ENCODE data around the gene POLR1G.
"Not testable (repeated sequence)": the region's sequence is repeated elsewhere in the genome, so short reads cannot be mapped to it uniquely, and the experiment has no call there.

The POLR1G gene

GRCh38 chr19:45420356-45420755, 13.9 kb downstream of the POLR1G start:
- DNase-seq (ENCODE audit: low spot score) = no peak
- FAIRE-seq = no peak

- FAIRE-seq (no peak), DNase-seq (ENCODE audit: low spot score) (no peak)
Measured at GRCh38 chr19:45420871-45421270, 14.4 kb downstream of the POLR1G start.

GRCh38 chr19:45421947-45422498, 15.6 kb downstream of the POLR1G start:
- FAIRE-seq = no peak
- DNase-seq (ENCODE audit: low spot score) = no peak

GRCh38 chr19:45423033-45423588, 16.7 kb downstream of the POLR1G start:
- FAIRE-seq = no peak
- DNase-seq (ENCODE audit: low spot score) = no peak

- peak; percentile 66 for FAIRE-seq
- peak; percentile 86 for DNase-seq (ENCODE audit: low spot score)
Measured at GRCh38 chr19:45423589-45424190, 17.2 kb downstream of the POLR1G start, which contains the start of gene ERCC1. ERCC1 (minus strand) TSS chr19:45423917; CDS start chr19:45423374, 543 bp downstream.

GRCh38 chr19:45424191-45425058, 18.0 kb downstream of the POLR1G start:
- peak; percentile 84 for FAIRE-seq
- DNase-seq (ENCODE audit: low spot score) = peak; percentile 89

- DNase-seq (ENCODE audit: low spot score) = no peak
- no peak for FAIRE-seq
Measured at GRCh38 chr19:45428384-45429231, 22.2 kb downstream of the POLR1G start.

- DNase-seq (ENCODE audit: low spot score); FAIRE-seq: not testable (repeated sequence)
Measured at GRCh38 chr19:45429896-45430295, 23.5 kb downstream of the POLR1G start.

GRCh38 chr19:45431008-45431407, 24.6 kb downstream of the POLR1G start:
- not testable (repeated sequence) for DNase-seq (ENCODE audit: low spot score); FAIRE-seq

- DNase-seq (ENCODE audit: low spot score); FAIRE-seq: not testable (repeated sequence)
Measured at GRCh38 chr19:45432543-45432942, 26.1 kb downstream of the POLR1G start.

- DNase-seq (ENCODE audit: low spot score) (no peak), FAIRE-seq (no peak)
Measured at GRCh38 chr19:45437328-45437727, 30.9 kb downstream of the POLR1G start.

- DNase-seq (ENCODE audit: low spot score) (no peak), FAIRE-seq (no peak)
Measured at GRCh38 chr19:45439190-45439568, 32.7 kb downstream of the POLR1G start.

- FAIRE-seq (no peak), DNase-seq (ENCODE audit: low spot score) (peak; percentile 38)
Measured at GRCh38 chr19:45439569-45440258, 33.3 kb downstream of the POLR1G start.

GRCh38 chr19:45440259-45440638, 33.8 kb downstream of the POLR1G start:
- no peak for DNase-seq (ENCODE audit: low spot score)
- no peak for FAIRE-seq

- FAIRE-seq (no peak), DNase-seq (ENCODE audit: low spot score) (peak; percentile 17)
Measured at GRCh38 chr19:45440873-45441654, 34.6 kb downstream of the POLR1G start.

GRCh38 chr19:45442408-45442777, 35.9 kb downstream of the POLR1G start:
- FAIRE-seq (no peak), DNase-seq (ENCODE audit: low spot score) (no peak)

- FAIRE-seq = no peak
- peak; percentile 66 for DNase-seq (ENCODE audit: low spot score)
Measured at GRCh38 chr19:45442778-45443461, 36.5 kb downstream of the POLR1G start.

GRCh38 chr19:45443462-45444317, 37.2 kb downstream of the POLR1G start:
- DNase-seq (ENCODE audit: low spot score) = peak; percentile 90
- FAIRE-seq = peak; percentile 30

Data from RCC 7860 (cell line).